A549 (cell line): Measurements from ENCODE around the gene ZDHHC11B.

ENCODE experiments used
- BCL3 ChIP-seq: fragments of >200 bp; sonication (Bioruptor Twin); formaldehyde crosslinking; IDR thresholded peaks from 3 replicates; pipeline ENCODE4 v1.6.1; 2016
- CTCF ChIP-seq: fragments of >200 bp; sonication (Bioruptor Twin); formaldehyde crosslinking; IDR thresholded peaks from 3 replicates; pipeline ENCODE4 v1.5.1; 2016
- EP300 ChIP-seq, 2 experiments: fragments of >200 bp; sonication (Bioruptor Twin); formaldehyde crosslinking; IDR thresholded peaks; 2 replicates in 1 of 2; 3 replicates in 1 of 2; pipeline ENCODE4 v1.6.1; 2016 to 2017
- HDAC2 ChIP-seq: fragments of 200-600 bp; sonication (generic); IDR thresholded peaks from 2 replicates; pipeline ENCODE4 v1.6.1; 2016
- HMGXB4 ChIP-seq: fragments of 250-450 bp; sonication (Bioruptor Pico); IDR thresholded peaks from 2 replicates; pipeline ENCODE4 v1.5.0; 2021; ENCODE audit warnings: mild to moderate bottlenecking, moderate library complexity, borderline replicate concordance
- JUN ChIP-seq, 2 experiments: fragments of >200 bp; sonication (Bioruptor Twin); formaldehyde crosslinking; IDR thresholded peaks; 2 replicates in 1 of 2; 3 replicates in 1 of 2; pipeline ENCODE4 v1.6.1; 2016 to 2017
- JUNB ChIP-seq: fragments of >200 bp; sonication (Bioruptor Twin); formaldehyde crosslinking; IDR thresholded peaks from 2 replicates; pipeline ENCODE4 v1.6.1; 2016
- KDM5A ChIP-seq: fragments of 200-600 bp; sonication (generic); IDR thresholded peaks from 2 replicates; pipeline ENCODE4 v1.6.1; 2016; ENCODE audit warnings: antibody characterized with exemption, mild to moderate bottlenecking
- NR3C1 ChIP-seq: fragments of >200 bp; sonication (Bioruptor Twin); formaldehyde crosslinking; IDR thresholded peaks from 3 replicates; pipeline ENCODE4 v1.6.1; 2017
- PBX3 ChIP-seq: IDR thresholded peaks from 2 replicates; pipeline ENCODE4 v1.6.1; 2012
- POLR2A ChIP-seq: IDR thresholded peaks from 2 replicates; pipeline ENCODE4 v1.6.1; 2012; ENCODE audit warnings: mild to moderate bottlenecking, low read length
- REST ChIP-seq: fragments of 200-600 bp; sonication (generic); IDR thresholded peaks from 2 replicates; pipeline ENCODE4 v1.6.1; 2016; ENCODE audit warnings: antibody characterized with exemption, mild to moderate bottlenecking, moderate library complexity
- USF2 ChIP-seq: fragments of 450-650 bp; IDR thresholded peaks from 2 replicates; pipeline ENCODE4 v1.6.1; 2014; ENCODE audit warnings: antibody characterized with exemption
- ZFP36 ChIP-seq: fragments of 450-650 bp; IDR thresholded peaks from 2 replicates; pipeline ENCODE4 v1.6.1; 2014; ENCODE audit warnings: borderline replicate concordance; ENCODE audit not compliant: partially characterized antibody

- TF ChIP-seq CTCF (no peak), ZFP36 (no peak), EP300 (IDR thresholded peaks at IDR 0.05) (no peak), USF2 (no peak), PBX3 (no peak), JUNB (no peak), HDAC2 (no peak), POLR2A (no peak), JUN (IDR thresholded peaks at IDR 0.05) (no peak), HMGXB4 (CRISPR knock-in tag) (no peak), REST (no peak), KDM5A (no peak), NR3C1 (no peak), BCL3 (no peak)
These were observed 120.8 kb downstream of the ZDHHC11B start for GRCh38 chr5:663436-664342.
